UCSD-AML1 (cell line): ENCODE results near the gene A4GALT.
"Not testable (repeated sequence)": the region's sequence is repeated elsewhere in the genome, so short reads cannot be mapped to it uniquely, and the experiment has no call there.

Experiments used
- DNase-seq: peaks from one replicate; lab custom pipeline; 2025; ENCODE audit not compliant: unreplicated experiment; lab: John Stamatoyannopoulos, UW

Gene A4GALT

DNA sequence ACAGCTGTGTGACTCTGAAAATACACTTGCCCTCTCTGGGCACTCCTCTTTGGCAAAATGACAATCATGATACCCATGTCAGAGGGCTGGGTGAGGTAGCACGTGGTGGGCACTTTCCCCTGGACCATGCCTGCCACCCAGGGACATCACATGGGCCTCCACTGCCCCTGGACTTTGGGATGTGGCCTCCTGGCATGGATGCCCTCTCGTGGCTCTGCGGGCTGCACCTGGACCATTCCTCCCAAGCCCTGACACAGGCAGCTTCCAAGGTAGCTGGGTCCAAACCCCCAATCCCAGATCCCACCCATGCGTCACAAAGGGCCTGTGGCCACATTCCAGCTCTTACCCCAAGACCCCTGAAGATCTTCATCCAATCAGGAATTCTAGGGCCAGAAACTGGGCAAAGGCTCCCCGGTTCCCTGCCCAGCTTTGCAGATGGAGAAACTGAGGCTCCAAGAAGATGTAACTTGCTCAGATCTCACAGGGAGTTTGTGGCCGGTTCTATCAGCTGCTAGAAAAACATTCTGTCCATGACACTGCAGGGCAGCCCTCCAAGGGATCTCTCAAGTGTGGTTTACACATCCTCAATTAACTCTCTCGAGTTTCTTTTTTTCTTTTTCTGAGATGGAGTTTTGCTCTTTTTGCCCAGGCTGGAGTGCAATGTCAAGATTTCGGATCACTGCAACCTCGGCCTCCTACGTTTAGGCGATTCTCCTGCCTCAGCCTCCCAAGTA is 36.0 kb downstream of the A4GALT start:
- DNase-seq: no peak

DNA sequence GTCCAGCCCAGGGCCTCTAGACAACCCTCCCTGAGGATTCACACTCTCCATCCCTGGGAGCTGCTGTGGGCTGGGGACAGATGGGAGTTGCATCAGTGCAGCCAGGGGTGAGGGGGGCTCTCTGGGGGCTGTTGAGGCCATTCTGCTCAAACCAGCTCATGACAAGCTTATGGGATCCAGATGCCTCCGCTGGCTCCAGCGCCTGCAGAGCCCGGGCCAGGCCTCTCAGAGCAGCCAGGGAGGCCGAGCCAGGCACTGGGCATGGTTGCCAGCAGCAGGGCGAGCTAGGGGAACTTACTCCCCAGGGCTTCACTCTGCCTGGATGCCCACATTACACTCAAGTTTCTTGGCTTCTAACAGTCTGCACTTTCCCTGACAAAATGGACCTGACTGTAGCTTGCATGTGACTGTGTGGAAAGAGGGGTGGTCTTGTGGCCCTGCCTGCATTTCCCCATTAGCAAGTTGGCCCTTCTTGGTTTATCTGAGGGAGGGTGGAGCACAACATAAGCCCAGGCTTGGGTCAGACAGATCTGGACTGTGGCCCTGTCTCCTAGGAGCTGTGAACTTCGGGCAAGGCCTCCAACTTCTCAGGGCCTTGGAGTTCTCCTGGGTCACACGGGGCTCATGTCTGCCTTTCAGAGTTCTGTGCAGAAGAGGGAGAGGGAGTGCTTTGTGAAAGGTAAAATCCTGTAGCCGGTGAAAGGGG is 36.9 kb downstream of the A4GALT start:
- no peak for DNase-seq

- DNase-seq: no peak
Measured at GRCh38 chr22:42682113-42682851, 38.4 kb downstream of the A4GALT start.

DNA sequence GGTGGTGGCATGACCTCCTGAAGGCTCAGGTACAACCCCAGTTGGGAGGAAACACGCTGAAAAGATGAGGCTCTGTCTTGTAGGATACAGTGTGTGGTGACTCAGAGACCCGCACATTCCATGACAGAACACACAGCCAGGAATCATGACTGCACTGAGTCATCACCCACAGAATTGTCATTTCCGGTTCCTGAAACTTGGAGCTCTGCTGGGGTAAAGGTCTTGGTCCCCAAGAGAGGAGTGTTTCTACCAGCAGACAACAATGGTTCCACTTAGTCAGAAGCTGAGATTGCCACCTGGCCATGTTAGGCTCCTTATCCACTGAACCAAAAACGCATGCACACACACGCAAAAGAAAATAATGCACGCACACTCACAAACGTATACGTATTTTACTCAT is 40.0 kb downstream of the A4GALT start:
- DNase-seq: no peak

DNA sequence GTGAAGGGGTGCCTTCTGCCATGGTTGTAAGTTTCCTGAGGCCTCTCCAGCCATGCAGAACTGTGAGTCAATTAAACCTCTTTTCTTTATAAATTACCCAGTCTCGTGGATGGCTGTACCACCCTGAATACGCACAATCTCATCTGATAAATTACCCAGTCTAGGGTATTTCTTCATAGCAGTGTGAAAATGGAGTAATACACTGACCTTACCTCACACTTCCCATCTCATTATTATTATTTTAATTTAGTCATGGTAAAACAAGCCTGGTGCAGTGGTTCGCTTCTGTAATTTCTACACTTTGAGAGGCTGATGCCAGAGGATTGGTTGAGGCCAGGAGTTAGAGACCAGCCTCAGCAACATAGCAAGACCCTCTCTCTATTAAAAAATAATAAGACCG is 41.0 kb downstream of the A4GALT start:
- no peak for DNase-seq

- no peak for DNase-seq
Measured at GRCh38 chr22:42678894-42679293, 41.8 kb downstream of the A4GALT start.

DNA sequence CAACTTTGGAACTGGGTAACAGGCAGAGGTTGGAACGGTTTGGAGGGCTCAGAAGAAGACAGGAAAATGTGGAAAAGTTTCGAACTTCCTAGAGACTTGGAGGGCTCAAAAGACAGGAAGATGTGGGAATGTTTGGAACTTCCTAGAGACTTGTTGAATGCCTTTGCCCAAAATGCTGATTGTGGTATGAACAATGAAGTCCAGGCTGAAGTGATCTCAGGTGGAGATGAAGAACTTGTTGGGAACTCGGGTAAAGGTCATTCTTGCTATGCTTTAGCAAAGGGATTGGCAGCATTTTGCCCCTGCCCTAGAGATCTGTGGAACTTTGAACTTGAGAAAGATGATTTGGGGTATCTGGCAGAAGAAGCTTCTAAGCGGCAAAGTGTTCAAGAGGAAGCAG is 42.7 kb downstream of the A4GALT start:
- DNase-seq: not testable (repeated sequence)

DNA sequence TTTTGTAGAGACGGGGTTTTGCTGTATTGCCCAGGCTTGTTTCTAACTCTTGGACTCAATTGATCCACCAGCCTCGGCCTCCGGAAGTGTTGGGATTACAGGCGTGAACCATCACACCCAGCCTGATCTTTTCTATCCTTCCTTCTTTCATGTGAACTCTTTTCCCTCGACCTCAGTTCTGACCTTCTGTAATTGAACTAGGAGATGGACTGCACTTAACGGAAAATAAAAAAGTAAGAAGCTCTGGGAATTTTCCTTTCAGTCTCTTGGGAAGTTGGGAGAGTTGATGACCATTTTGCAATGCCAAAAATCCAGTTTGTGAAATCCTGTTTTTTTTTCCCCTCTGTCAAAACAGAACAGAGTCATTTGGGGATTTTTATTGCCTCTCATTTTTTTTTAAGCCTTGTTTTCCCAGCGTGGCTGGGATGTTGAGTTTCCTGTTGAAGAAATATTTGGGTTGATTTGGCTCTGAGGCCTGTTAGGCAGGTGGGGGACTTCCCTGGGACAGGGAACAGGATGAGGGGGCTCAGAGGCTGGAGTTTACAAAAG is 44.5 kb downstream of the A4GALT start:
- no peak for DNase-seq

DNA sequence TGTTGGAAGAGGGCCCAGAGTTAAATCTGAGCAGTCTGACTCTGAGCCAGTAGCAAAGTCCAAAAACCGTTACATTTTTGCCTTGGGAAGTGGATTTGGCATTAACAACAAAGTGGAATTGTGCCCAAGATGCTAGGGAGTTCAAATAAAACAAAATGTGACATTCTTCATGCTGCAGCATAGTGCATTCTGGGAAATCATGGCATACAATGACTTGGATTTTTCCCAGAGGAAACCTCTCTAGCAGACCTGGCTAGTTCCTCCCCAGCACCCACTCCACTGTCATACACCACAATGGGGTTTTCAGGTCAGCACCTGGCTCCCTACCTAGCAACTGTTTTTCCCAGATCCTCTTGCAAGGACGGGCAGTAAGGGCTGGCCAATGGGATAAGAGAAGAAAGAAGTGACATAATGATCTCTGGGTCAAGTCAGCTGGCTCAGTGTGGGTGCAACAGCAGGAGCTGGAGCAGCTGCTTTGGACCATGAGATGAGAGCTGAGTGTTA is 46.7 kb downstream of the A4GALT start:
- DNase-seq: no peak

GRCh38 chr22:42673071-42673470 is 47.6 kb downstream of the A4GALT start:
- DNase-seq: not testable (repeated sequence)

DNA sequence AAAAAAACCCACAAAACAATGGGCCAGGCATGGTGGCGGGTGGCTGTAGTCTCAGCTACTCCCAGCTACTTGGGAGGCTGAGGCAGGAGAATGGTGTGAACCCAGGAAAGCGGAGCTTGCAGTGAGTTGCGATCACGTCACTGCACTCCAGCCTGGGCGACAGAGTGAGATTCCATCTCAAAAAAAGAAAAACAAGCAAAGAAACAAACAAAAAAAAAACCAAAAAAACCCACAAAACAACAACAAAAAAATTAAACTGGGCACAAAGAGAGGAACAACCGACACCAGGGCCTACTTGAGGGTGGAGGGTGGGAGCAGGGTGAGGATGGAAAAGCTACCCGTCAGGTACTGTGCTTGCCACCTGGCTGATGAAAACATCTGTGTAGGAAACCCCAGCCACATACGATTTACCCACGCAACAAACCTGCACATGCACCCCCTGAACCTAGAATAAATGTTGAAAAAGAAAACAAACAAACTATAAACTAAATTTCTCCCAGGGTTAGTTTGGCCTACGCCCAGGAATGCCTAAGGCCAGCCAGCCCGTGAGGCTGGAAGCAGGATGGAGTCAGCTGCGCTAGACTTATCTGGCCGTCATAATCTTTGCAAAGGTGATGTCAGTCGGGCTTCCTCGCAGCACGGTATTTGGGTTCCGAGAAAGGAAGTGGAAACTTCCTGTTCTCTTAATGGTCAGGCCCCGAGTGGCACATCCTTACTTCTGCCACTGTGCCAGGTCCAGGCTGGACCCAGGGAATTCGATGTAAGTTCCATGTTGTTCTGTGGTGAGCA is 49.6 kb downstream of the A4GALT start:
- no peak for DNase-seq

- no peak for DNase-seq
Measured at GRCh38 chr22:42670046-42670445, 50.6 kb downstream of the A4GALT start.

GRCh38 chr22:42666393-42666792 is 54.3 kb downstream of the A4GALT start:
- DNase-seq: not testable (repeated sequence)

- no peak for DNase-seq
Measured at GRCh38 chr22:42664976-42665831, 55.5 kb downstream of the A4GALT start.

DNA sequence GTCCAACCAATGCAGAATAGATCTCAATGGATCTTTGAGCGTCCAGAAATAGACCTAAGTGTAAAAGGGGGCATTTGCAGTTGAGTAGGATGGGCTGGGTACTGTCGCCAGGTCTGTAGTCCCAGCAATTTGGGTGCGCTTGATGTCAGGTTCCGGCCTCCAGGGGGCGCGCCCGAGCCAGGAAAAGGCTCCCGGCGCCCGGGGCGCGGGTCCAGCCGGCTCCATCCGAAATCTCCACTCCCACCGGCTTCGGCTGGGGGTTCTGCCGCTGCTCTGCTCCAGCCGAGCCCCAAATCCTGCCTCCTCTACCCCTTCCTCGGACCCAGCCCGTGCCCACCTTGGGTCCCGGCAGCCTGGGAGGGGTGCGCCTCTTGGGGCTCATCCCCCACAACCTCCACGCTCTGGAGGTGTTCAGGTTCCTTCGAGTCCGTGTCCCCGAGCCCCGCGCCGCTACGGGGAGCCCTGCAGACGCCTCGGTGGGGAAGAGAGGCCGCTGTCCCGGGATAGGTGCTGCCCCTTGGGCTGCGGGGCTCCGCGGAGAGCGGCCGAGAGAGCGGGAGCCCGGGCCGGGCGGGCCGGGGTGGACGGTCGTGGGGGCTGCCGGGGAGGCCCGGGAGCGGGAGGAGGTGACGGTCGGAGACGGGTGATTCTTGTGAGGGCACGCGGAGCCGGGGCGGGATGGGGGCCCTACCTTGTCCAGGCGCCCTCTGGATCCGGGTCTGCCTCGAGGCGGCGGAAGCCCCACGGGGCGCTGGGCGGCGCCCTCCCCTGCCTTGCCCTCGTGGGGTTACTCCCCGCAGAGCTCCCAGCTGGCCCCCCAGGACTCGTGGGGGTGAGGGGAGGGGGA is 58.5 kb downstream of the A4GALT start:
- peak; percentile 77 for DNase-seq

GRCh38 chr22:42656578-42656977 is 64.1 kb downstream of the A4GALT start:
- DNase-seq: no peak

DNA sequence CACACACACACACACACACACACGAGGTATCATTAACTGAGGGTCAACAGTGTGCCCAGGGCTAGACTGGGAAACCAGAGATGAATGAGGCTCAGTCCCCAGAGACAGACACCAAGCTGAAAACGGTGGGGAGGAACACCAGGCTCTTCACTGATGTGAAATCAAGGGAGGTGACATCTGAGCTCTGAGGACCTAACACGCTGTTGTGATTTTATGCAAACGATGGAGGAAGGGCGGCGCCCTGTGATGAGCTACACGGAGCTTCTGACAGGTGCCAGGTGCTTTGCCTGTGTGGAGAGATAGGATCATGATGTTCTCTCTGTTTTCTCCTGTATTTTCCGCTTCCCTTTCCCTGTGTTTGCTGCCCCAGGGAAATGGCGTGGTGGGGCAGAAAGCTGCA is 65.0 kb downstream of the A4GALT start:
- DNase-seq: no peak

DNA sequence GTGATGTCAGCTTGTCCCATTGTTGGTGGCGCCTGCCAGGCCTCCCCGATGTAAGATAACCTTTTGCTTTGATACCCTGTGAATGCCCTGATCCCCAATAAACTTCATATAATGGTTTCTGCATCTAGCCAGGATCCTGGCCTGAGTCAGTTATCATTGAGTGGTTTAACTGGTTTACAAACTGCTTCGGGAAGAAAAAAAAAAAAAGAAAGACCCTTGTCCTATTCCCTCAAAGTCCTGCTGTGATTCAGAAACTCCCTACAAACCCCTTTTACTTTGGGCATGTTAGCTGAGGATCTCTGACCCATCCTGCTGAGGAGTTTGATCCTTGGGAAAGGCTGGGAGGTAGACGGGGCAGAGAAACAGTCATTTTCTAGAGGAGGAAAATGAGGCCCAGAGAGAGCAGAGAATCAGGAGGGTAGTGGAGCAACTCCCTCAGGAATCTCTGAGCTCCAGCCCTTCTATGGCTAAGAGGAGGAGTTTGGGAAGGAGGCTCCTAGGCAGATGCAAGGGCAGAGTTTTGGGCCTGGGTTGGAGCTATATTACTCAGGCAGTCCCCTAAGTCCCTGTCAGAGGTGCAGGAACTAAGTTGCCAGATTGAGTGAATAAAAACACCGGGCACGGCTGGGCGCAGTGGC is 66.1 kb downstream of the A4GALT start:
- no peak for DNase-seq
